DMS79 treated with DMSO at 0.1 percent for 48 hours (cell line): ENCODE data around the gene BHLHE40.

Source experiments
- DNase-seq: peaks from one replicate; lab custom pipeline; 2025; lab: John Stamatoyannopoulos, UW

BHLHE40 gene

GRCh38 chr3:4979428-4980228 is at the start of gene BHLHE40:
TSS of gene BHLHE40 (plus strand) at chr3:4979437. CDS start at chr3:4979719, 282 bp downstream.
- DNase-seq, result no peak

GRCh38 chr3:4930501-4930900 is 48.7 kb upstream of the BHLHE40 start:
- no peak for DNase-seq

GRCh38 chr3:4934050-4934449 is 45.2 kb upstream of the BHLHE40 start:
- no peak for DNase-seq

GRCh38 chr3:4935347-4935746 is 43.9 kb upstream of the BHLHE40 start:
- no peak for DNase-seq

- no peak for DNase-seq
Observed at GRCh38 chr3:4936982-4937614, 42.1 kb upstream of the BHLHE40 start.

GRCh38 chr3:4938281-4938982 is 40.8 kb upstream of the BHLHE40 start:
- DNase-seq, result no peak

- no peak for DNase-seq
Observed at GRCh38 chr3:4939276-4939675, 40.0 kb upstream of the BHLHE40 start.

GRCh38 chr3:4940985-4941384 is 38.3 kb upstream of the BHLHE40 start:
- DNase-seq, result no peak

GRCh38 chr3:4943549-4943948 is 35.7 kb upstream of the BHLHE40 start:
- no peak for DNase-seq

GRCh38 chr3:4945324-4945723 is 33.9 kb upstream of the BHLHE40 start:
- no peak for DNase-seq

GRCh38 chr3:4947028-4947427 is 32.2 kb upstream of the BHLHE40 start:
- DNase-seq, result no peak

- DNase-seq, result no peak
Observed at GRCh38 chr3:4948395-4948794, 30.8 kb upstream of the BHLHE40 start.

- DNase-seq, result no peak
Observed at GRCh38 chr3:4949004-4949403, 30.2 kb upstream of the BHLHE40 start.

- DNase-seq, result no peak
Observed at GRCh38 chr3:4949659-4950058, 29.6 kb upstream of the BHLHE40 start.

- no peak for DNase-seq
Observed at GRCh38 chr3:4950351-4950784, 28.9 kb upstream of the BHLHE40 start.

- no peak for DNase-seq
Observed at GRCh38 chr3:4950948-4951347, 28.3 kb upstream of the BHLHE40 start.

GRCh38 chr3:4953119-4953518 is 26.1 kb upstream of the BHLHE40 start:
- no peak for DNase-seq

GRCh38 chr3:4954256-4955000 is 24.8 kb upstream of the BHLHE40 start:
- DNase-seq, result no peak

- DNase-seq, result no peak
Observed at GRCh38 chr3:4956099-4956498, 23.1 kb upstream of the BHLHE40 start.

GRCh38 chr3:4956738-4957137 is 22.5 kb upstream of the BHLHE40 start:
- no peak for DNase-seq

GRCh38 chr3:4957978-4958377 is 21.3 kb upstream of the BHLHE40 start:
- no peak for DNase-seq

GRCh38 chr3:4959180-4959579 is 20.1 kb upstream of the BHLHE40 start:
- DNase-seq, result no peak
